ENCODE data around the gene HBEGF.

HBEGF gene

DNA sequence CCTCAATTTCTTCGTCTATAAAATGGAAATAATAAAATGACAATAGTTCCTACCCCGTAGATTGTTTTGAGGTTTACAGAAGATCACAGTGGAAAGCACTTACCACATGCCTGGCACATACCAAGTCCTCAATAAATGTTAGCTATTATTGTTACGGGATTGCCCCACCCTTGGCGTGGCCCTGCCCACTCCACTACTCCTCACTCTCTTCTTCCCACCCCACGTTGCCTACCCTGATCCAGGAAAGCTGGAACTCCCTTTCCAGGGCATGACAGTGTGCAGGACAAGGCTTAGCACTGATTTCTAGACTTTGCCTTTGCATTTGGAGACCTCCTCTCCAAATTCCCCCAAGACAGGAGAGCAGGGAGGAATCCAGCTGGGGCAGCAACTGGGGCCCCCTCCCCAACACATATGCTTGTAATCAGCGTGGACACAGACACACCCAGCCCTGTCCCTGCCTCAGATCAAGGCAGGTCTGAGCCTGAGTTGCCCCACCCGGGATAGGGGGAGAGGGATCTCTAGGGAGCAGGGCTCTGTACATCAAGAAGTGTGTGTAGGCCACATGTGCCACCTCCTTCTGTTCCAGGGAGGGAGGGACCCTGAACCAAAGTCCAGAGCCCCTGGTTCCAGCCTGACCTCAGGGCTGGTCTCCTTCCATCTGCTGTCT lies 20.3 kb upstream of the HBEGF start:
- no peak for DNase-seq (ENCODE audit: extremely low read depth, low read depth)
- no peak overlapping the region for H3K4me3 ChIP-seq (replicated peaks; ENCODE audit: low read depth, low read length)
- TF ChIP-seq, protein P1, sequence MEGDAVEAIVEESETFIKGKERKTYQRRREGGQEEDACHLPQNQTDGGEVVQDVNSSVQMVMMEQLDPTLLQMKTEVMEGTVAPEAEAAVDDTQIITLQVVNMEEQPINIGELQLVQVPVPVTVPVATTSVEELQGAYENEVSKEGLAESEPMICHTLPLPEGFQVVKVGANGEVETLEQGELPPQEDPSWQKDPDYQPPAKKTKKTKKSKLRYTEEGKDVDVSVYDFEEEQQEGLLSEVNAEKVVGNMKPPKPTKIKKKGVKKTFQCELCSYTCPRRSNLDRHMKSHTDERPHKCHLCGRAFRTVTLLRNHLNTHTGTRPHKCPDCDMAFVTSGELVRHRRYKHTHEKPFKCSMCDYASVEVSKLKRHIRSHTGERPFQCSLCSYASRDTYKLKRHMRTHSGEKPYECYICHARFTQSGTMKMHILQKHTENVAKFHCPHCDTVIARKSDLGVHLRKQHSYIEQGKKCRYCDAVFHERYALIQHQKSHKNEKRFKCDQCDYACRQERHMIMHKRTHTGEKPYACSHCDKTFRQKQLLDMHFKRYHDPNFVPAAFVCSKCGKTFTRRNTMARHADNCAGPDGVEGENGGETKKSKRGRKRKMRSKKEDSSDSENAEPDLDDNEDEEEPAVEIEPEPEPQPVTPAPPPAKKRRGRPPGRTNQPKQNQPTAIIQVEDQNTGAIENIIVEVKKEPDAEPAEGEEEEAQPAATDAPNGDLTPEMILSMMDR (IDR thresholded peaks at IDR 0.05; ENCODE audit: low read depth, low read length, missing control alignments) = no peak

DNA sequence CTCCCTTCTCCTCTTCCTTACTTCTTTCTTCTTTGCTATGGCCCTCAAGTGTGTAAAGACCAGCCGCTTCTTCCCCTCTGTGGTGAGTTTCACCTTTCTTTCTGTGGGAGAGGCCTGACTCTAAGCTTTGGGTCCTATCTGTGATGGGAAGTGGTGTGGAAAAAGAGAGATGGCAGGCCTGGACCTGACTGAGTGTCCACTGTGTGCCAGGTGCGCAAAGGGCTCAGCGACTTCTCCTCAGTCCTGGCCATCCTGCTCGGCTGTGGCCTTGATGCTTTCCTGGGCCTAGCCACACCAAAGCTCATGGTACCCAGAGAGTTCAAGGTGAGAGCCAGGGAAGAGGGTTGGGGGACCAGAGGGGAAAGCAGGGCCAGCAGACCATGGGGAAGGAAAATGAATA lies 19.5 kb upstream of the HBEGF start:
- DNase-seq (ENCODE audit: extremely low read depth, low read depth) = no peak
- TF ChIP-seq, protein P1 (IDR thresholded peaks at IDR 0.05; ENCODE audit: low read depth, low read length, missing control alignments) = no peak
- no peak overlapping the region for H3K4me3 ChIP-seq (replicated peaks; ENCODE audit: low read depth, low read length)

DNA sequence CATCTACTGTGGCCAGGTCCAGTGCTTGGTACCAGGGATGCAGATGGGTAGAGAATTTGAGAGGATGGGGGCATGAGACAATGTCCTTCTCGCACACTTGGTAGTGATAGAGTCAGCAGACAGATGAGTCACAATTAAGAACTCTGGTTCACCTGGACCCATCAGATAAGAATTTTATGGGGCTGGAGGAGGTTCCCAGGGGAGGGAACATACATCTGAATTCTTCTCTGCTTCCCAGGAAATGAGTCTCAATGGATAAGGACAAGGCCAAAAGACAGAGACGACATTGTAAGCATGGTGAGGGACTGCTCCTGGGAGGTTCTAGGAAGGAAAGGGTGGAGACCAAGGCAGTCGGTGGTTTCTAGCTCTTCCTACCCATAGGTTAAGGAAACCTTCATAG lies 18.9 kb upstream of the HBEGF start:
- no peak for DNase-seq (ENCODE audit: extremely low read depth, low read depth)
- TF ChIP-seq, protein P1 (IDR thresholded peaks at IDR 0.05; ENCODE audit: low read depth, low read length, missing control alignments) = no peak
- no peak overlapping the region for H3K4me3 ChIP-seq (replicated peaks; ENCODE audit: low read depth, low read length)

DNA sequence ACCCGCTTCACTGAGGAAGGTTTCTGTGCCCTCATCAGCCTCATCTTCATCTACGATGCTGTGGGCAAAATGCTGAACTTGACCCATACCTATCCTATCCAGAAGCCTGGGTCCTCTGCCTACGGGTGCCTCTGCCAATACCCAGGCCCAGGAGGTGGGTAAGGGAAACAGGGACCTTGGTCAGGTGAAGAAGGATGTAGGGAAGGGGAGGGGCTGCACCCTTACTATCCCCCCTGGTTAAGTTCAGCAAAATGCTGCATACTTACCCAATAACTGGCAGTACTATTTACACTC lies 18.0 kb upstream of the HBEGF start:
- H3K4me3 ChIP-seq (replicated peaks; ENCODE audit: low read depth, low read length) = no peak overlapping the region
- TF ChIP-seq, protein P1 (IDR thresholded peaks at IDR 0.05; ENCODE audit: low read depth, low read length, missing control alignments) = no peak
- no peak for DNase-seq (ENCODE audit: extremely low read depth, low read depth)

DNA sequence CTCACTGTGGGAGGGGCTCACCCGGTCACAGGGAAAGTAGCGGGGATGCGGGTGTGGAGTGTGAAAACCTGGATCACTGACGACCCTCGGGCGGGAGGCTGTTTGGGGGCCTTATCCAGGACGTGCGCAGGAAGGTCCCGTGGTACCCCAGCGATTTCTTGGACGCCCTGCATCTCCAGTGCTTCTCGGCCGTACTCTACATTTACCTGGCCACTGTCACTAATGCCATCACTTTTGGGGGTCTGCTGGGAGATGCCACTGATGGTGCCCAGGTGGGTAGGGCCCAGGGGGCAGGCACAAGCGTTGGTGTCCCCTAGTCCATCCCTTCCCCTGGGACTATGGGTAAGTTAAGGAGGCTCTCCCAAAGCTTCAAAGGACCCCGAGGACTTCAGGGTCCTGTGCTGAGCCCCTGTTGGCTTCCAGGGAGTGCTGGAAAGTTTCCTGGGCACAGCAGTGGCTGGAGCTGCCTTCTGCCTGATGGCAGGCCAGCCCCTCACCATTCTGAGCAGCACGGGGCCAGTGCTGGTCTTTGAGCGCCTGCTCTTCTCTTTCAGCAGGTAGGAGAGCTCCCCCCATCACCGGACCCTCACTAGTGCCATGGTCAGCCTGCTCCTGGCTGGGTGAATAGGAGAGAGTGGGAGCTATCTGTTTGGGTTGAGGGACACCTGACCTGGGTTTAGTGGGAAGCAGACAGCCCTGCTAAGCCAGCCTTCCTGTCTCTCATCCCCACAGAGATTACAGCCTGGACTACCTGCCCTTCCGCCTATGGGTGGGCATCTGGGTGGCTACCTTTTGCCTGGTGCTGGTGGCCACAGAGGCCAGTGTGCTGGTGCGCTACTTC lies 17.4 kb upstream of the HBEGF start:
- TF ChIP-seq, protein P1 (IDR thresholded peaks at IDR 0.05; ENCODE audit: low read depth, low read length, missing control alignments) = no peak
- H3K4me3 ChIP-seq (replicated peaks; ENCODE audit: low read depth, low read length) = peak overlapping the region; percentile 28
- no peak for DNase-seq (ENCODE audit: extremely low read depth, low read depth)

DNA sequence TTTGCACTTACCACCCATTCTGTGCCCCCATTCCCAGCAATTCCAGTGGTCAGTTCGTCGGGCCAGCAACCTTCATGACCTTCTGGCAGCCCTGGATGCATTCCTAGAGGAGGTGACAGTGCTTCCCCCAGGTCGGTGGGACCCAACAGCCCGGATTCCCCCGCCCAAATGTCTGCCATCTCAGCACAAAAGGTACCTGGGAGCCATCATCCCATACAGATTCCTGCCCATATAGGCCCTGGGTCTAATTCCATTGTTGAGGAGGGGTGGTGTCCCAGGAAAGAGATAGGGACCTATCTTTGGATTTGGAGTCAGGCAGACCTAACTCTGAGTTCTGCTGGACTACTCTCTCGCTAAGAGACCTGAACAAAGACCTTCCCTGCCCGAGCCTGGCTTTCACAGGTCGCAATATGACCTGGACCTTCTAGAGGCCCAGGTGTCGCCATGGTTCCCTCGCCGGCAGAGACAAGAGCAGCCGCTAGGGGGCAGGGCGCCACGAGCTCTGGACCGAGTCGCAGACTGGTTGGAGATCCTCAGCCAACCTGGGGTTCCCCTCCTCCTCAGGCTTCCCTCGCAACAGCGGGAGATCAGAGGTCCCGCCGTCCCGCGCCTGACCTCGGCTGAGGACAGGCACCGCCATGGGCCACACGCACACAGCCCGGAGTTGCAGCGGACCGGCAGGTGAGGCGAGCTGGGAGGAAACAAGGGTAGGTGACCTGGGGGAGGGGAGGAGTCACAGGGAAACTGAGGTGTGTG lies 16.6 kb upstream of the HBEGF start:
- DNase-seq (ENCODE audit: extremely low read depth, low read depth) = no peak
- TF ChIP-seq, protein P1 (IDR thresholded peaks at IDR 0.05; ENCODE audit: low read depth, low read length, missing control alignments) = peak; percentile 95
- H3K4me3 ChIP-seq (replicated peaks; ENCODE audit: low read depth, low read length) = peak overlapping the region; percentile 28
